HepG2 (cell line): ENCODE data around the gene OCLN. TPM values are rescaled to one million over a fixed set of nuclear protein-coding genes. Genes with fewer than 3 reads are reported as not detected.

Source experiments
- CBX5 ChIP-seq: sonication (generic); formaldehyde crosslinking; IDR thresholded peaks from 2 replicates; pipeline ENCODE4 v1.4.0; 2020; ENCODE audit warnings: missing genetic modification reagents, borderline replicate concordance
- CHCHD3 ChIP-seq: sonication (generic); formaldehyde crosslinking; IDR thresholded peaks from 2 replicates; pipeline ENCODE4 v1.8.0; 2022; ENCODE audit warnings: mild to moderate bottlenecking, missing genetic modification reagents, moderate library complexity
- EHMT2 ChIP-seq: fragments of 200-600 bp; sonication (generic); IDR thresholded peaks from 2 replicates; pipeline ENCODE4 v1.7.0; 2017; ENCODE audit warnings: antibody characterized with exemption, low read depth, low read length, borderline replicate concordance
- GMEB2 ChIP-seq: IDR thresholded peaks from 2 replicates; pipeline ENCODE4 v1.6.1; 2016; ENCODE audit warnings: missing biosample characterization, missing genetic modification reagents, low read depth
- GTF3A ChIP-seq: sonication (generic); formaldehyde crosslinking; conservative IDR thresholded peaks from 2 replicates; pipeline ENCODE4 v1.4.0; 2020; ENCODE audit warnings: mild to moderate bottlenecking, missing genetic modification reagents
- HOXA7 ChIP-seq: sonication (generic); formaldehyde crosslinking; IDR thresholded peaks from 2 replicates; pipeline ENCODE4 v1.8.1; 2022; ENCODE audit warnings: mild to moderate bottlenecking, missing genetic modification reagents, moderate library complexity
- LRRFIP1 ChIP-seq: sonication (generic); formaldehyde crosslinking; conservative IDR thresholded peaks from 2 replicates; pipeline ENCODE4 v1.4.0; 2020; ENCODE audit warnings: missing genetic modification reagents
- MLXIP ChIP-seq: sonication (generic); formaldehyde crosslinking; IDR thresholded peaks from 2 replicates; pipeline ENCODE4 v1.9.0; 2021; ENCODE audit warnings: missing genetic modification reagents, borderline replicate concordance
- MNT ChIP-seq: fragments of 450-650 bp; IDR thresholded peaks from 2 replicates; pipeline ENCODE4 v1.6.1; 2016
- SP5 ChIP-seq: IDR thresholded peaks from 2 replicates; pipeline ENCODE4 v1.6.1; 2016; ENCODE audit warnings: low read depth, borderline replicate concordance
- ZBTB1 ChIP-seq: sonication (generic); formaldehyde crosslinking; IDR thresholded peaks from 2 replicates; pipeline ENCODE4 v1.4.0; 2020; ENCODE audit warnings: missing genetic modification reagents, borderline replicate concordance
- ZBTB14 ChIP-seq: sonication (generic); formaldehyde crosslinking; IDR thresholded peaks from 2 replicates; pipeline ENCODE4 v1.4.0; 2020; ENCODE audit warnings: missing genetic modification reagents
- ZBTB34 ChIP-seq: sonication (generic); formaldehyde crosslinking; IDR thresholded peaks from 2 replicates; pipeline ENCODE4 v1.8.0; 2022; ENCODE audit warnings: mild to moderate bottlenecking, missing genetic modification reagents
- ZNF430 ChIP-seq: sonication (generic); formaldehyde crosslinking; IDR thresholded peaks from 2 replicates; pipeline ENCODE4 v1.9.0; 2021; ENCODE audit warnings: mild to moderate bottlenecking, missing genetic modification reagents
- ZNF891 ChIP-seq: sonication (generic); formaldehyde crosslinking; IDR thresholded peaks from 2 replicates; pipeline ENCODE4 v1.5.0; 2020; ENCODE audit warnings: mild to moderate bottlenecking, missing genetic modification reagents
- polyA plus RNA-seq, 8 experiments: library from polyadenylated mRNA; depleted of rRNA in 3 of 8; stranded (reverse) in 7 of 8; unstranded in 1 of 8; fragments of >200 nt; fragmentation: Illumina TruSeq in 4 of 8; extraction: Trizol in 4 of 8; gene quantifications; 2 replicates each; pipeline versions ENCODE4 v1.2.1 to v1.2.3, GENCODE V29; 2011 to 2016; ENCODE audit warnings: low read depth in 4 of 8, missing spikeins in 1 of 8, mixed read lengths in 1 of 8; ENCODE audit not compliant: insufficient read depth in 1 of 8
- total RNA-seq, 5 experiments: library from RNA; depleted of rRNA; stranded (reverse); fragments of >200 nt; fragmentation: Illumina TruSeq; extraction: Trizol; gene quantifications; 2 replicates each; pipeline ENCODE4 v1.2.3, GENCODE V29; 2016; ENCODE audit warnings: low read depth in 1 of 5

Gene OCLN
- total and polyA plus RNA-seq, 2 of the 13 experiments (the other 11 are each of a cell fraction or from before 2014, with no cell fraction given), result 24.1 to 34.8 TPM

- TF ChIP-seq LRRFIP1 (CRISPR knock-in tag) (no peak), ZBTB14 (no peak; the same call in 1 of the 2 replicates), HOXA7 (CRISPR knock-in tag) (0 out of 2 replicates have a peak, but pooled peaks have one; percentile 60), GMEB2 (CRISPR knock-in tag) (no peak), ZNF891 (CRISPR knock-in tag) (no peak; the same call in 1 of the 2 replicates), GTF3A (CRISPR knock-in tag) (0 out of 2 replicates have a peak, but pooled peaks have one; percentile 23), CBX5 (peak; percentile 85), ZBTB34 (peak; percentile 20; the same call in 1 of the 2 replicates), CHCHD3 (CRISPR knock-in tag) (no peak), EHMT2 (no peak), SP5 (CRISPR knock-in tag) (no peak; the same call in 1 of the 2 replicates), MLXIP (CRISPR knock-in tag) (no peak), MNT (no peak), ZNF430 (CRISPR knock-in tag) (peak; percentile 79), ZBTB1 (CRISPR knock-in tag) (peak; percentile 69; the same call in 1 of the 2 replicates)
Observed at GRCh38 chr5:69492391-69492922, at the start of gene OCLN (continued).
